Chondrocyte (in vitro differentiated cells): ENCODE results near the gene ZFR2. TPM values are rescaled to one million over a fixed set of nuclear protein-coding genes. Genes with fewer than 3 reads are reported as not detected.
"Not testable (repeated sequence)": the region's sequence is repeated elsewhere in the genome, so short reads cannot be mapped to it uniquely, and the experiment has no call there.

ENCODE experiments used
- DNase-seq: peaks from one replicate; pipeline ENCODE4 v3.0.0; 2021; ENCODE audit warnings: mixed read lengths, low spot score
- H3K27ac Mint-ChIP-seq: one replicate; pipeline ENCODE4 v1.8.0; 2021; ENCODE audit warnings: mild to moderate bottlenecking, moderate library complexity, mixed read lengths; ENCODE audit not compliant: unreplicated experiment
- H3K27me3 Mint-ChIP-seq: 2 replicates; pipeline ENCODE4 v1.8.0; 2021; ENCODE audit warnings: low read depth, mixed read lengths
- H3K36me3 Mint-ChIP-seq: 2 replicates; pipeline ENCODE4 v1.8.0; 2021; ENCODE audit warnings: low read depth, mixed read lengths
- H3K4me1 Mint-ChIP-seq: 2 replicates; pipeline ENCODE4 v1.8.0; 2021; ENCODE audit warnings: low read depth, mild to moderate bottlenecking, mixed read lengths
- H3K4me3 Mint-ChIP-seq: one replicate; pipeline ENCODE4 v1.8.0; 2021; ENCODE audit warnings: mild to moderate bottlenecking, moderate library complexity, mixed read lengths; ENCODE audit not compliant: unreplicated experiment
- H3K9me3 Mint-ChIP-seq: 2 replicates; pipeline ENCODE4 v1.8.0; 2021; ENCODE audit warnings: low read depth, mixed read lengths
- total RNA-seq: library from RNA; stranded (reverse); gene quantifications from 3 replicates; pipeline ENCODE4 v1.2.1, GENCODE V29; 2021
- TF ChIP-seq, protein P1 (sequence below): fragments of 200-600 bp; sonication (generic); IDR thresholded peaks from 2 replicates; pipeline ENCODE4 v1.5.0; 2021; ENCODE audit warnings: antibody characterized with exemption, mild to moderate bottlenecking, moderate library complexity

ZFR2 gene
- total RNA-seq, 1 donor from 2014 or later = not detected

DNA sequence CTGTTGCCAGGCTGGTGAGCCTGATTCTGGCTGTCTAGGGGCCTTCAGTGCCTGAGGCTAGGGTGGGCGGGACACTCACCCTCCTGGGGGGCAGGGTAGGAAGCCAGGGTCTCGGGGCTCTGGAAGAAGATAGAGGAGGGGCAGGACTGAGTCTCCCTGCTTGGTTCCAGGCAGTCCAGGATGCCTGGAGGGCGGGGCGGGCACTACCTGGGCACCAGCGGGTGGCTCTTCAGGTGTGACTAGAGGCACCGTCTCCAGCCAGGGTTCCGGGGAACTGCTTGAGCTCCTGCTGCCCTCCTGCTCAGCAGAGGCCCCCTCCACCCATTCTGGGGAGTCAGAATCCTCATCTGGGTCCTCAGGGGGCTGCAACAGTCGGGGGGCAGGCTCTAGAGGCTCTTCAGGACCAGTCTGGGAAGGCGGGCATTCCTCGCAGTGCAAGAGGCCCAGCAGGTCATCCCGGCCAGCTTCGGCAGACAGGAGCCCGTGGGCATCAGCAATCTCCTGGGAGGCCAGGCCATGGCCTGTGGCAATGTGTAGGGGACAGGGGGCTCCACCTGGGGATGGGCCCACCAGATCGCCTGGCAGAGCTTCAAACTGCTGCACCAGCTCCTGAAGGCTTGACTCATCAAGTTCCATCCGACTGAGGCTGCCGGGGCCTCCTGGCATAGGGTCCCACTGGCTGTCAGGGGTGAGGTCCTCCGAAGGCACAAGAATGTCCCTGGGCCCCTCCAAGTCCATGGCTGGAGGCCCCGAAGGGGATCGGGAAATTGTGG, 109.2 kb downstream of the ZFR2 start:
- Mint-ChIP-seq H3K4me1 (peaks cover 28% of the 10 kb centered on the region), H3K27me3 (no peaks in the 10 kb centered on the region), H3K27ac (no peak overlapping the region), H3K9me3 (no peaks in the 10 kb centered on the region), H3K36me3 (peaks cover 3% of the 10 kb centered on the region), H3K4me3 (peak overlapping the region; percentile 12)
- TF ChIP-seq, protein P1, sequence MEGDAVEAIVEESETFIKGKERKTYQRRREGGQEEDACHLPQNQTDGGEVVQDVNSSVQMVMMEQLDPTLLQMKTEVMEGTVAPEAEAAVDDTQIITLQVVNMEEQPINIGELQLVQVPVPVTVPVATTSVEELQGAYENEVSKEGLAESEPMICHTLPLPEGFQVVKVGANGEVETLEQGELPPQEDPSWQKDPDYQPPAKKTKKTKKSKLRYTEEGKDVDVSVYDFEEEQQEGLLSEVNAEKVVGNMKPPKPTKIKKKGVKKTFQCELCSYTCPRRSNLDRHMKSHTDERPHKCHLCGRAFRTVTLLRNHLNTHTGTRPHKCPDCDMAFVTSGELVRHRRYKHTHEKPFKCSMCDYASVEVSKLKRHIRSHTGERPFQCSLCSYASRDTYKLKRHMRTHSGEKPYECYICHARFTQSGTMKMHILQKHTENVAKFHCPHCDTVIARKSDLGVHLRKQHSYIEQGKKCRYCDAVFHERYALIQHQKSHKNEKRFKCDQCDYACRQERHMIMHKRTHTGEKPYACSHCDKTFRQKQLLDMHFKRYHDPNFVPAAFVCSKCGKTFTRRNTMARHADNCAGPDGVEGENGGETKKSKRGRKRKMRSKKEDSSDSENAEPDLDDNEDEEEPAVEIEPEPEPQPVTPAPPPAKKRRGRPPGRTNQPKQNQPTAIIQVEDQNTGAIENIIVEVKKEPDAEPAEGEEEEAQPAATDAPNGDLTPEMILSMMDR = no peak
- DNase-seq = no peak

DNA sequence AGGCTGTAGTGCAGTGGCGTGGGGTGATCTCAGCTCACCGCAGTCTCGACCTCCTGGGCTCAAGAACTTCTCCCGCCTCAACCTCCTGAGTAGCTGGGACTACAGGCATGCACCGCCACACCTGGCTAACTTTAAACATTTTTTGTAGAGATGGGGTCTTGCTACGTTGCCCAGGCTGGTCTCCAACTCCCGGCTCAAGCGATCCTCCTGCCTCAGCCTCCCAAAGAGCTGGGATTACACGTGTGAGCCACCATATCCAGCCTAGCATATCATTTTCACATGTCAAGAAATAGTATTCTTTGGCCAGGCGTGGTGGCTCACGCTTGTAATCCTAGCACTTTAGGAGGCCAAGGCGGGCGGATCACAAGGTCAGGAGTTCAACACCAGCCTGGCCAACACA, 110.5 kb downstream of the ZFR2 start:
- H3K27me3 Mint-ChIP-seq, DNase-seq, H3K27ac Mint-ChIP-seq, H3K9me3 Mint-ChIP-seq, H3K4me3 Mint-ChIP-seq, H3K36me3 Mint-ChIP-seq: not testable (repeated sequence)
- peaks cover 26% of the 10 kb centered on the region for H3K4me1 Mint-ChIP-seq

DNA sequence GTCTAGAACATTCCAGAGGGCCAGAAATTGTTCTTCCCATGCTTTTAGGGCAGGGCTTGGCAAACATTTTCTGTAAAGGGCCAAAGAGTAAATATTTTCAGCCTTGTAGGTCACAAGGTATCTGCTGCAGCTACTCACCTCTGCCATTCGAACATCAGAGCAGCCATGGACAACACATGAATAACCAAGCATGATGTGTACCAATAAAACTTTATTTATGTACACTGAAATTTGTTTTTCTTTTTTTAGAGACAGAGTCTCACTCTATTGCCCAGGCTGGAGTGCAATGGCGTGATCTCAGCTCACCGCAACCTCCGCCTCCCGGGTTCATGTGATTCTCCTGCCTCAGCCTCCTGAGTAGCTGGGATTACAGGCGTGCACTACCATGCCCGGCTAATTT, 111.1 kb downstream of the ZFR2 start:
- not testable (repeated sequence) for H3K36me3 Mint-ChIP-seq, DNase-seq, H3K27me3 Mint-ChIP-seq, H3K4me3 Mint-ChIP-seq, H3K27ac Mint-ChIP-seq, H3K9me3 Mint-ChIP-seq
- H3K4me1 Mint-ChIP-seq = peaks cover 21% of the 10 kb centered on the region

Other genes starting within 250 kb of the ZFR2 start
- 18.6 to 22.0 TPM (median 19.5 TPM) in 3 replicates for gene CACTIN, start 242.2 kb downstream of the ZFR2 start, total RNA-seq
- gene PIP5K1C, start 168.6 kb downstream of the ZFR2 start, total RNA-seq = 81.0 to 98.4 TPM (median 85.5 TPM) in 3 replicates
- gene TJP3, start 160.7 kb downstream of the ZFR2 start, total RNA-seq = not detected in 3 replicates
- gene APBA3, start 107.3 kb downstream of the ZFR2 start, total RNA-seq = 17.8 to 20.4 TPM (median 18.2 TPM) in 3 replicates
- gene MRPL54, start 106.4 kb downstream of the ZFR2 start, total RNA-seq = 41.6 to 52.4 TPM (median 42.9 TPM) in 3 replicates
- gene RAX2, start 96.8 kb downstream of the ZFR2 start, total RNA-seq = not detected in 3 replicates
- gene MATK, start 82.7 kb downstream of the ZFR2 start, total RNA-seq = not detected in 3 replicates
- not detected in 3 replicates for gene ATCAY, start 11.6 kb upstream of the ZFR2 start, total RNA-seq
- gene NMRK2, start 64.0 kb upstream of the ZFR2 start, total RNA-seq = not detected in 3 replicates
- 131 to 185 TPM (median 170 TPM) in 3 replicates for gene DAPK3, start 102.1 kb upstream of the ZFR2 start, total RNA-seq
- 2,036 to 2,432 TPM (median 2,370 TPM) in 3 replicates for gene EEF2, start 116.4 kb upstream of the ZFR2 start, total RNA-seq
- gene PIAS4, start 138.7 kb upstream of the ZFR2 start, total RNA-seq = 26.3 to 29.7 TPM (median 26.7 TPM) in 3 replicates
- 29.4 to 29.9 TPM (median 29.5 TPM) in 3 replicates for gene ZBTB7A, start 197.9 kb upstream of the ZFR2 start, total RNA-seq